CD1c-positive myeloid dendritic cell (primary cell): ENCODE results near the gene DYNLT2.

ENCODE experiments used
- DNase-seq: peaks from one replicate; pipeline ENCODE4 v3.0.0-alpha.2; 2016; ENCODE audit errors: extremely low spot score

Gene DYNLT2, protein sequence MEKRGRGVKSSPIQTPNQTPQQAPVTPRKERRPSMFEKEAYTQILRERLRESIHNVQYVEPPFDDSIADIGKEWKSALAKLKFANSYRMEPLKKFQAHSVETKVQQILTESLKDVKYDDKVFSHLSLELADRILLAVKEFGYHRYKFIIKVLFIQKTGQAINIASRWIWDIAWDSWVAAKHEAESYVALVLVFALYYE

DNA sequence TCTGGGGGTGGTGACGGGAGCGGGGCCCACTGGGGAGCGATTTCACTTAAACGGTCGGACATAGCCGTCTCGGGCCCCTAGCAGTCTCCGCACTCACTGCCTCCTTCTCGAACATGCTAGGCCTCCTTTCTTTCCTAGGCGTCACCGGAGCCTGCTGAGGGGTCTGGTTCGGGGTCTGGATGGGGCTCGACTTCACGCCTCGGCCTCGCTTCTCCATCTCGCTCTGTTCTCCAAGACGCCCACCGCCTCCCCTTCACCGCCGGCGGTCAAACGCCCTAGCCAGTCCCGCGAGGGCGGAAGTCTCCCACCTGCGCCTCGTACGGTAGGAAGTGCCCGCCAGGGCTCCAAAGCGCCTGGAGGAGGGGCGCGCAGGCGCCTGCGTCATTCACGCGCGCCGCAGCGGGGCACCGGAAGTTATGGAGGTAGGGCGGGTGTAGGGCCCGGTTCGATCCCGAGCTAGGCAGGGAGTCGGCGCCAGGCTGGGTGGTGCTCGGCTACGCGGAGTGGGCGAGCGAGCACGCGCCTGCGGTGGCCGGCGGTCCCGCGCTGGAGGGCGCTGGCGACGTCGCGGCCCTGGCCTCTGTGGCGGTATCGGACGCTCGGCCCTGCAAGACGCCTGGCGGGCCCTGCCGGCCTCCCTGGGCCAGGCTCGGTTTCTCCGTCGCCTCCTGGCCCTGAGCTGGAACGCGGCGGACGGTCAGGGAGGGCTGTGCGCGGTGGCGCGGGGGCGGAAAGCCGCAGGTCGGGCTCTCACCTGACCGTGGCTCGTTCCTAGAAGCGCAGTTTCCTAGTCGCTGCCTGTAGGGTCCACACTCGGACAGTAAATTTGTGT is at the start of gene DYNLT2, which contains the start of gene ERMARD:
Gene DYNLT2 (minus strand): TSS at position 331 of the 832 bp plus-strand sequence. CDS start 114 bp downstream, at position 217.
Gene ERMARD (plus strand): TSS at position 381 of the 832 bp plus-strand sequence. CDS start 36 bp downstream, at position 417.
- peak; percentile 98 for DNase-seq

DNA sequence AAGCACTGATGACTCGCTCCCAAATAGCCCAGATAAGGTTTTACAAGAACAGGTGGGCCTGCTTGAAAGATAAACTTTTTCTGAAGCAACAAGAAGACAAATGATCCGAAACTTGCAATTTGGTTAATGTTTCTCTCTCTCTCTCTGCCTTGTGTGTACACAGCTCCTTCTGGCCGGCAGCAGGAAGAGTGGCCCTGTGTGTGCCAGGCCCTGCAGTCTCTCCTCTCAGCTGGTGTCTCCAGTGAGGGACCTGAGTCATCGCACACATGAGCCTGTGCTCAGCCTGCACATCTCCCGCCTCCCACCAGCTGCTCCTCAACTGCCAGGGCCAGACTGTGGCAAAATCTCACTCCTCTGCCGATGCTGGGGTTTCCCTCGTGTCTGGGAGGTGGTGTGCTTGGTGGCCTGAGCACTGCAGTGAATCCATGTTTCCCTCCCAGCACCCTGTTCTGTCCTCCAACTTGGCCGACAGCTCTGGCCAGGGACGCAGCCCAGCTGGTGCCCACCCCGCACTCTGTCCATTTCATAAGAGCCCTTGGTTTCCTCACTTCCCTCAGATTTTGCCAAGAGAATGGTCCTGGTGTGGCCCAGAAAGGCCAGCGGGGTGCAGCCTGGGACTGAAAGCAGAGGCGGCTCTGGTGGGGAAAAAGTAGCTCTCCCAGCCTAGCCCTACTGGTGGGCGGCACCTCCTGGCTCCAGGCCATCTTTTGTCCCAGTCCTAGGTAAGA is 49.5 kb upstream of the DYNLT2 start:
- DNase-seq: no peak

GRCh38 chr6:169800116-169800667 is 48.8 kb upstream of the DYNLT2 start:
- DNase-seq: no peak

DNA sequence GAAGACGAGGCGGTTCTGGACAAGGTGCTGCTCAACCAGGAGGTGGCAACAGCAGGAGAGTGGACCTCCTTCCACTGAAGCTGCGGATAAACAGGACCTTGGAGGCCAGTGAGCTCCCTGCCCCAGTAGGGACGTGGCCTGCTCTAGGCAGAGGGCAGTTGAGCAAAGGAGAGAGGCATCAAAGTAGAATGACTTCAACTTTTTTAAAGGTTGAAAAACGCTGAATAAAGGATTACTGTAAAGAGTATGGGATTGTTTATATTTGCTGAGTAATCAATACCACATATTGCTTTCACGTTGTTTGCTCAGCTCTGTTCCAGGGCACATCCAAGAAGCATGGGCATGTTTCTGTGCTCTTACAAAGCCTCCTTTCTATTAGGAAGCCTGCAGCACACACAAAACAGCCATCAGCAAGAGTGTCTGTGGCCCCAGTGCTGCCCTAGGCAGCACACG is 48.1 kb upstream of the DYNLT2 start:
- DNase-seq: no peak

DNA sequence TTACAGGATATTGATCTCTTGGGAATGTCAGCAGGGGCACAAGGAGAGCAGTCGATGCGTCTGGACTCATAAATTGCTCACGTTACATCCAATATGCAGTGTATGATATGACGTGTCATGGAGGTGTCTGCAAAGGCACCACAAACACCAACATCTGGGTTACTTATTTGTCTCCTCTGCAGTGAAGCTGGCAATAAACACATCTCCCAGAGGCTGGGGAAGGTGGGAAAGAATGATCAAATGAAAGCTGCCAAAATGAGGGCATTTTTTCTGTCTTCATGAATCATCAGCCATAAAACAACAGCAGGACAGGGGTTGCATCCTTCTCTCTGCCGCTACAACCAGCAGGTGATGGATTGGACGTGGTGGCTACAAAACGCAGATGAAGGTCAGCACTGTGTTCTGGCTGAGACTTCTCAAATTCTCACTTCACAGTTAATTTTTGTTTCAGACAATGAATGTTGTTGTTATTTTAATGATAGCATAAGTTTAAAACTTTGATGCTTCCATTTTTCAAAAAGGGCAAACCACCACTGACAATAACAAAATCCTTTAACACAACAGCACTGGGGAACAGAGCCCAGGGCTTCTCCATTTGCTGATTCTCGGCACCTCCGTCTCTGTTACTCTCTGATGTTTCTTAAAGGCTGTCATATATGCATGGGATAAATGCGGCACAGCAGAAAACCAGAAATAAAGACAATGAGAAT is 47.5 kb upstream of the DYNLT2 start:
- no peak for DNase-seq

GRCh38 chr6:169795196-169795595 is 43.8 kb upstream of the DYNLT2 start:
- no peak for DNase-seq

DNA sequence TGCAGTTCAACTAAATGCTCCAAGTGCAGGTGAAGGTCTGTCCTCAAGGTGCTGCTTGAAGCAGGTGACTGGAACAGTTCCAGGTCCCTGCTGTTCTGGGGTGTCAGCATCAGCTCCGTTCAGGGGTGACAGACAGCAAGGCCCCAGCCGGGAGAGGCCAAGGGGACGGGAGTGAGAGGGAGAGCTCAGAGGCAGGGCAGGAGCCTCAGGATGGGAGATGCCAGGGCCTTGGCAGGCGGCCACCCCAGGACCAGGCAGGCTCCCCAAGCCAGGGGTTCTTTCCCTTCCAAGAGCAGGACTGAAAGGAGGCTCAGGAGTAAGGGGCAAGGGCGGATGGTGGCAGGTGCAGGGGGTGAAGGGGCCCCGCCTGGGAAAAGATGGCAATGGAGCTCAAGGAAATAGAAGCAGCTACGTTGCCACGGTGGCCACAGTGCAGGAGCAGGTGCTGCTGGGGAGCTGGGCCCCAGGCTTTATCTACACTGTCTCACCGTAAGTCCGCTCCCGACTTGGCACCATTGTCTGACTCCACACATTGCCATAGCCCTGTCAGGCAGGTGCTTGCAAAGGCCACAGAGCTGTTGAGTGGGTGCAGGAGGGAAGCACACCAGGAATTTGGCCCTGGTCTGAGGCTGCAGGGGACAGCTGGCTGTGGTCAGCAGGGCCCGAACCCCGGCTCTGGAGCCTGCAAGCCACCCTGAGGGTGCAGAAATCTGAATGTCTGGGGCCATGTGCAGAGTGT is 43.1 kb upstream of the DYNLT2 start:
- no peak for DNase-seq

DNA sequence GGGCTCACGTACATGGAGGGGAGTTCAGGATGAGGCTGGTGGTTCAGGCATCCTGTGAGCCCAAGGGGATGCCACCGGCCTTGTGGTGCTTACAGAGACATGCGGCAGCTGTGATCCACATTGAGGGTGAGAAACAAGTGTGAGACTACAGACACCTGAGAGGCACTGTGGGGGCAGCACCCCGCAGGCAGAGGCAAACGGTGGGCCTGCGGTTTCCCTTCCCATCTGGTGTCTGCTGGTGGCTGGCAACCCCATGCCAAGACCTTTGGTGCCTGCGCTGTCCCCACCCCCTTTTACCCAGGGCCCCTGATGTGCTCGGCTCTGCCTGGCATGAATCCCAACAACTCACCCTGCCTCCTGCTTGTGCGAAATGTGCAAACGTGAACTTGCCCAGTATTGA is 42.0 kb upstream of the DYNLT2 start:
- DNase-seq: no peak

- DNase-seq: no peak
These were observed 41.1 kb upstream of the DYNLT2 start for GRCh38 chr6:169792306-169793015.

DNA sequence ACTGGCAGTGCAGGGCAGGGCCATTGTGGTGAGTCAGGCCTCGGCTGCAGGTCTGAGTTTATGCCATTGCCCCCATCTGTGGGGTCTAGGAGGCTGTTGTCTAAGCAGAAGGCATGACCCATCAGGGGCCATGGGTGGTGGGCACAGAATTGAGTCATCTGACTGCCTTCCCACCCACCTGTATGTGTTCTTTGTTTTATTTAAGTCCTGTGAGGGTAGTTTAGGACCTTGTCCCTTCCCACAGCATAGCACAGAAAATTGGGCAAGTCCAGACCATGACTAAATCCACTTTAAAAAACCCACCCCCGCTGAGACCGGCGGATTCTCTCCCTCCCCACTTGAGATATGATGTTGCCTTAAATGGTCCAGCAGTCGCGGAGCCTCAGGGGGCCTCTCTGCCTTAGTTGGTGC is 40.4 kb upstream of the DYNLT2 start:
- no peak for DNase-seq

- DNase-seq: peak; percentile 67
These were observed 38.9 kb upstream of the DYNLT2 start for GRCh38 chr6:169789944-169790927.

DNA sequence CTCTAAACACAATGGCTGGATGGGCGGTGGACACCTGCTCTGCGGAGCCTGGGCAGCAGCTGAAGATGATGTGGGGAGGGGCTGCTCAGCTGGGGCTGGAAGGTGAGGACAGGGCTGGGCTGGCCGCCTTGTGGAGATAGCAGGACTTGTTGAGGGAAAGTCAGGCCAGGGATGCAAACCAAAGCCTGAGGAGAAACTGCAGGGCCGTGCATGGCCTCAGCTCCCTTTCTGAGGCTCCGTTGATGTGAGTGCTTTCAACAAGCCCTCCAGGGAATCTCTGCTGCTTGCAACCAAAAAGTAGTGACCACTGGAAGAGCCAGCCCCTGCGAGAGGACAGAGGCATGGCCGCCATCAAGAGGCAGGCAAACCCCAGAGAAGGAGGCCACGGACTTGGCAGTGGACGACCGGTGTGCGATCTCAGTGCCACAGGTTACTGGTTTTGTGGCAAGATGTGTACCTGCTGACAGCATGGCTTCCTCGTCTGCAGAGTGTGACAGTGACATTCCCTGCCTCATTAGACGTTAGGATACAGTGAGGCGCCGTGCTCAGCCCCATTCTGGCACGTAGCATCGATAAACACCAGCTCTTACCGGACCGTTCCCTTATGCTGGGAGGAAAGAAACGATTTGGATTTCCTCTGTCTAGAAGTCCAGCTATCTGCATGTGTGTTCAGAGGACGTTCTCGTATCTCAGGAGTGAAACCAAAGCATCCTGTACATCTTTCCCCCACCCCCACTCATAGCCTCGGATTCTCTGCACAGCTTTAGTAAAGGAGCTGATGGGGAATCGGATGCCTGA is 38.0 kb upstream of the DYNLT2 start:
- DNase-seq: no peak

DNA sequence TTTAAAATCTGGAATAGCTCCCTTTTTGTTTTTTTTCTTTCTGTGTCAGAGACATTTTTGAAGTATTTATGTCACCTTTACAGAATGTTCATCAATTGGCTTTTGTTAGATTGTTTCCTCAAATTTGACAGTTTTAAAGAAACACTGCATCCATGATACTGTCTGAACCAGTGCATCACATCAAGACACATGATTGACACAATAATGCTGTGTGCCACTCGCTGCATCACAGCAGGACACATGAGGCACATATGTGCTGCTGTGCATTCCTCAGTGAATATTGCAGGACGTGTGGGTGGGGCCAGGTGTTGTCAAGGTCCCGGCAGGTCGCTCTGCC is 37.4 kb upstream of the DYNLT2 start:
- no peak for DNase-seq

GRCh38 chr6:169787797-169788196 is 36.4 kb upstream of the DYNLT2 start:
- no peak for DNase-seq

- no peak for DNase-seq
These were observed 35.0 kb upstream of the DYNLT2 start for GRCh38 chr6:169786349-169786748.

DNA sequence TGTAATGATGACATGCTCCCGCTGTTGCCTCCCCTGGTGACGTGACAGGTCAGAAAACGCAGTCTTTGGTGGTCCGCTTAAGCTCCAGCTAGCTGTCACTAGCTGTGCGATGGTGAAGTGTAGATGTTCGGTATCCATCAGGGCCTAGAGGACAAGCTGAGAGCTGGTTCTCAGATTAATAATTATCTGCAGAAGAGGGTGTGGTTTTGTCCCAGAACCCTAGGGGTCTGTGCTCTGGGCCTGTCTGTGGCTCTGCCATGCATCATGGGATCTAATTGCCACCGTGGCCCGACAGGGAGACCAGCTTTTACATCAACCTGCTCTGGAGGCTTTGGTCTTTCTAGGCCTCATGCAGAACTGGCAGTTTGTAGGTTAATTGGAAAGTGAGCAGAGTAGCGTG is 34.2 kb upstream of the DYNLT2 start:
- DNase-seq: no peak

DNA sequence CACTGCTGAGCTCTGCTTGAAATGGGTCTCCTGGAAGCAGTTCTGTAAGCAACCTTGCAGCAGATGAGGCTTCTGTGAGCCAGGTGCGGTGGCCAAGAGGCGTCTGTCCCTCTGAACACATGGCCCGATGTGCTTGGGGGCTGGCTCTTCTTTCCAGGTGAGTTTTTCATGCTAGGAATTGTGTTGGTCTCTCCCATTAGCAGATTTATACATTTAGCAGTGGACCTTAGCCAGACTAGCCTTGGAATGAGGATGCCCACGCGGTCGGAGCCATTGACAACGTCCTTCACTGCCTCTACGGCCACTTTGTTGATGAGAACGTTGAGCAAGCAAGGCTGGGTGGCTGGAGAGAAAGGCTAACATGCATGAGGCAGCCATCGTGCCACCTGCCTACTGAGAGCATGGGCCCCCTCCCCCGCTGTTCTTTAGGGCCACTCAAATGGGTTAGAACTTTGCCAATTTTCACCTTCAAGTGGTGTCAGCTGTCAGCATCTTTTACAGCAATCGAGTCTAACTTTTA is 33.5 kb upstream of the DYNLT2 start:
- DNase-seq: no peak
